HepG2 (cell line): ENCODE results near the gene HOTAIR. TPM values are rescaled to one million over a fixed set of nuclear protein-coding genes. Genes with fewer than 3 reads are reported as not detected.

Experiments used
- CEBPZ ChIP-seq: IDR thresholded peaks from 2 replicates; pipeline ENCODE4 v1.6.1; 2012; ENCODE audit warnings: low read length, improper control_type of control experiment
- ETV5 ChIP-seq: IDR thresholded peaks from 2 replicates; pipeline ENCODE4 v1.6.1; 2018; ENCODE audit warnings: missing biosample characterization, missing genetic modification reagents, inconsistent platforms, borderline replicate concordance
- JDP2 ChIP-seq: sonication (generic); formaldehyde crosslinking; IDR thresholded peaks from 2 replicates; pipeline ENCODE4 v1.8.1; 2022; ENCODE audit warnings: missing genetic modification reagents, borderline replicate concordance
- KDM5A ChIP-seq: fragments of 200-600 bp; sonication (generic); IDR thresholded peaks from 2 replicates; pipeline ENCODE4 v1.7.0; 2018; ENCODE audit warnings: antibody characterized with exemption, mild to moderate bottlenecking, low read length, borderline replicate concordance
- MAX ChIP-seq: IDR thresholded peaks from 2 replicates; pipeline ENCODE4 v1.6.1; 2012; ENCODE audit warnings: inconsistent platforms
- MEIS2 ChIP-seq: sonication (generic); formaldehyde crosslinking; IDR thresholded peaks from 2 replicates; pipeline ENCODE4 v1.9.0; 2021; ENCODE audit warnings: mild to moderate bottlenecking, missing genetic modification reagents
- NRL ChIP-seq: sonication (generic); formaldehyde crosslinking; IDR thresholded peaks from 2 replicates; pipeline ENCODE4 v1.5.0; 2020; ENCODE audit warnings: missing genetic modification reagents, mild to moderate bottlenecking, moderate library complexity, borderline replicate concordance
- RFXAP ChIP-seq: sonication (generic); formaldehyde crosslinking; IDR thresholded peaks from 2 replicates; pipeline ENCODE4 v1.4.0; 2020; ENCODE audit warnings: missing genetic modification reagents, borderline replicate concordance
- RXRB ChIP-seq: IDR thresholded peaks from 2 replicates; pipeline ENCODE4 v1.6.1; 2016; ENCODE audit warnings: borderline replicate concordance, missing genetic modification reagents, missing compliant biosample characterization
- SCMH1 ChIP-seq: sonication (generic); formaldehyde crosslinking; IDR thresholded peaks from 2 replicates; pipeline ENCODE4 v1.9.0; 2021; ENCODE audit warnings: missing genetic modification reagents, mild to moderate bottlenecking, borderline replicate concordance
- SRY ChIP-seq: sonication (generic); formaldehyde crosslinking; IDR thresholded peaks from 2 replicates; pipeline ENCODE4 v1.8.0; 2022; ENCODE audit warnings: mild to moderate bottlenecking, missing genetic modification reagents
- TBP ChIP-seq: sonication (generic); formaldehyde crosslinking; IDR thresholded peaks from 2 replicates; pipeline ENCODE4 v1.5.0; 2020; ENCODE audit warnings: missing genetic modification reagents
- TP53 ChIP-seq: sonication (generic); formaldehyde crosslinking; conservative IDR thresholded peaks from 2 replicates; pipeline ENCODE4 v1.4.0; 2020; ENCODE audit warnings: missing genetic modification reagents
- ZBTB7B ChIP-seq: sonication (generic); formaldehyde crosslinking; IDR thresholded peaks from 2 replicates; pipeline ENCODE4 v1.4.0; 2020; ENCODE audit warnings: missing genetic modification reagents
- ZC3H4 ChIP-seq: sonication (generic); formaldehyde crosslinking; IDR thresholded peaks from 2 replicates; pipeline ENCODE4 v1.4.0; 2020; ENCODE audit warnings: missing genetic modification reagents, borderline replicate concordance
- ZNF326 ChIP-seq: sonication (generic); formaldehyde crosslinking; IDR thresholded peaks from 2 replicates; pipeline ENCODE4 v1.4.0; 2020; ENCODE audit warnings: missing genetic modification reagents, borderline replicate concordance
- ZNF432 ChIP-seq: sonication (generic); formaldehyde crosslinking; IDR thresholded peaks from 2 replicates; pipeline ENCODE4 v1.5.0; 2020; ENCODE audit warnings: missing genetic modification reagents, mild to moderate bottlenecking, borderline replicate concordance
- ZNF839 ChIP-seq: sonication (generic); formaldehyde crosslinking; IDR thresholded peaks from 2 replicates; pipeline ENCODE4 v1.4.0; 2020; ENCODE audit warnings: missing genetic modification reagents, mild to moderate bottlenecking, borderline replicate concordance
- polyA plus RNA-seq, 8 experiments: library from polyadenylated mRNA; depleted of rRNA in 3 of 8; stranded (reverse) in 7 of 8; unstranded in 1 of 8; fragments of >200 nt; fragmentation: Illumina TruSeq in 4 of 8; extraction: Trizol in 4 of 8; gene quantifications; 2 replicates each; pipeline versions ENCODE4 v1.2.1 to v1.2.3, GENCODE V29; 2011 to 2016; ENCODE audit warnings: low read depth in 4 of 8, missing spikeins in 1 of 8, mixed read lengths in 1 of 8; ENCODE audit not compliant: insufficient read depth in 1 of 8
- total RNA-seq, 5 experiments: library from RNA; depleted of rRNA; stranded (reverse); fragments of >200 nt; fragmentation: Illumina TruSeq; extraction: Trizol; gene quantifications; 2 replicates each; pipeline ENCODE4 v1.2.3, GENCODE V29; 2016; ENCODE audit warnings: low read depth in 1 of 5
- TF ChIP-seq, protein P1 (sequence below): sonication (generic); formaldehyde crosslinking; IDR thresholded peaks from 2 replicates; pipeline ENCODE4 v1.8.0; 2022; ENCODE audit warnings: mild to moderate bottlenecking, missing genetic modification reagents, borderline replicate concordance
- TF ChIP-seq, protein P2 (sequence below), 2 experiments: sonication (generic) in 1 of 2; formaldehyde crosslinking in 1 of 2; IDR thresholded peaks; 2 replicates each; pipeline versions ENCODE4 v1.4.0 to v1.6.1; 2016 to 2020; ENCODE audit warnings: borderline replicate concordance in 1 of 2, low read depth in 1 of 2, mild to moderate bottlenecking in 1 of 2, missing genetic modification reagents in 1 of 2

Gene HOTAIR
- total and polyA plus RNA-seq, 2 of the 13 experiments (the other 11 are each of a cell fraction or from before 2014, with no cell fraction given) = not detected

- TF ChIP-seq JDP2 (CRISPR knock-in tag) (no peak), ETV5 (CRISPR knock-in tag) (no peak), SCMH1 (no peak), RFXAP (CRISPR knock-in tag) (no peak), ZC3H4 (CRISPR knock-in tag) (no peak), ZNF839 (CRISPR knock-in tag) (no peak), ZBTB7B (CRISPR knock-in tag) (no peak), ZNF326 (no peak), SRY (CRISPR knock-in tag) (no peak), KDM5A (no peak), TBP (CRISPR knock-in tag) (no peak), CEBPZ (no peak), NRL (CRISPR knock-in tag) (no peak), RXRB (CRISPR knock-in tag) (0 out of 2 replicates have a peak, but pooled peaks have one; percentile 14), ZNF432 (CRISPR knock-in tag) (no peak), MEIS2 (CRISPR knock-in tag) (no peak), MAX (no peak), TP53 (no peak)
- TF ChIP-seq, protein P1, sequence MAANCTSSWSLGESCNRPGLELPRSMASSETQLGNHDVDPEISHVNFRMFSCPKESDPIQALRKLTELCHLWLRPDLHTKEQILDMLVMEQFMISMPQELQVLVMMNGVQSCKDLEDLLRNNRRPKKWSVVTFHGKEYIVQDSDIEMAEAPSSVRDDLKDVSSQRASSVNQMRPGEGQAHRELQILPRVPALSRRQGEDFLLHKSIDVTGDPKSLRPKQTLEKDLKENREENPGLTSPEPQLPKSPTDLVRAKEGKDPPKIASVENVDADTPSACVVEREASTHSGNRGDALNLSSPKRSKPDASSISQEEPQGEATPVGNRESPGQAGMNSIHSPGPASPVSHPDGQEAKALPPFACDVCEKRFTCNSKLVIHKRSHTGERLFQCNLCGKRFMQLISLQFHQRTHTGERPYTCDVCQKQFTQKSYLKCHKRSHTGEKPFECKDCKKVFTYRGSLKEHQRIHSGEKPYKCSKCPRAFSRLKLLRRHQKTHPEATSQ (CRISPR knock-in tag) = no peak
- TF ChIP-seq, protein P2, sequence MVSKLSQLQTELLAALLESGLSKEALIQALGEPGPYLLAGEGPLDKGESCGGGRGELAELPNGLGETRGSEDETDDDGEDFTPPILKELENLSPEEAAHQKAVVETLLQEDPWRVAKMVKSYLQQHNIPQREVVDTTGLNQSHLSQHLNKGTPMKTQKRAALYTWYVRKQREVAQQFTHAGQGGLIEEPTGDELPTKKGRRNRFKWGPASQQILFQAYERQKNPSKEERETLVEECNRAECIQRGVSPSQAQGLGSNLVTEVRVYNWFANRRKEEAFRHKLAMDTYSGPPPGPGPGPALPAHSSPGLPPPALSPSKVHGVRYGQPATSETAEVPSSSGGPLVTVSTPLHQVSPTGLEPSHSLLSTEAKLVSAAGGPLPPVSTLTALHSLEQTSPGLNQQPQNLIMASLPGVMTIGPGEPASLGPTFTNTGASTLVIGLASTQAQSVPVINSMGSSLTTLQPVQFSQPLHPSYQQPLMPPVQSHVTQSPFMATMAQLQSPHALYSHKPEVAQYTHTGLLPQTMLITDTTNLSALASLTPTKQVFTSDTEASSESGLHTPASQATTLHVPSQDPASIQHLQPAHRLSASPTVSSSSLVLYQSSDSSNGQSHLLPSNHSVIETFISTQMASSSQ (IDR thresholded peaks at IDR 0.05; ENCODE audit: low read depth) = no peak
- TF ChIP-seq, protein P2 (CRISPR knock-in tag; IDR thresholded peaks at IDR 0.05; ENCODE audit: borderline replicate concordance) = no peak
These were observed 24.9 kb downstream of the HOTAIR start (continued) for GRCh38 chr12:53949631-53950436.
